Central memory CD8-positive, alpha-beta T cell (primary cell): Measurements from ENCODE around the gene PGAM2.

Source experiments
- ATAC-seq: fragments of 150-1000 bp; cut with Tn5 transposase; replicated peaks from 2 replicates; pipeline ENCODE4 v1.10.0; 2022; ENCODE audit warnings: mild to moderate bottlenecking, moderate FRiP score, moderate number of reproducible peaks; ENCODE audit not compliant: poor library complexity, severe bottlenecking; ENCODE audit errors: extremely low read depth
- DNase-seq, 2 donors: peaks; one replicate each; pipeline ENCODE4 v3.0.0; 2021; ENCODE audit warnings: low spot score in 2 of 2
- H3K27ac Mint-ChIP-seq: one replicate; pipeline ENCODE4 v1.8.0; 2022; ENCODE audit warnings: low read depth, mild to moderate bottlenecking, moderate library complexity, mixed read lengths
- H3K27me3 Mint-ChIP-seq: one replicate; pipeline ENCODE4 v1.8.0; 2022; ENCODE audit warnings: mixed read lengths
- H3K36me3 Mint-ChIP-seq: one replicate; pipeline ENCODE4 v1.8.0; 2022; ENCODE audit warnings: mild to moderate bottlenecking, moderate library complexity, mixed read lengths; ENCODE audit not compliant: insufficient read depth
- H3K4me1 Mint-ChIP-seq: one replicate; pipeline ENCODE4 v1.8.0; 2022; ENCODE audit warnings: mixed read lengths
- H3K4me3 Mint-ChIP-seq: one replicate; pipeline ENCODE4 v1.8.0; 2022; ENCODE audit warnings: mild to moderate bottlenecking, moderate library complexity, mixed read lengths
- H3K9me3 Mint-ChIP-seq: one replicate; pipeline ENCODE4 v1.8.0; 2022; ENCODE audit warnings: mixed read lengths

Gene PGAM2

GRCh38 chr7:44064791-44065430 lies 456 bp downstream of the PGAM2 start:
- H3K9me3 Mint-ChIP-seq, result no peaks in the 10 kb centered on the region
- ATAC-seq, result no peak
- DNase-seq, result no peak
- H3K4me3 Mint-ChIP-seq, result no peak overlapping the region
- H3K27me3 Mint-ChIP-seq, result no peaks in the 10 kb centered on the region
- peak overlapping the region; percentile 74 for H3K27ac Mint-ChIP-seq
- peaks cover 30% of the 10 kb centered on the region for H3K4me1 Mint-ChIP-seq
- H3K36me3 Mint-ChIP-seq, result peaks cover 6% of the 10 kb centered on the region

GRCh38 chr7:44063894-44064651 lies 1.3 kb downstream of the PGAM2 start:
- Mint-ChIP-seq H3K4me3 (no peak overlapping the region), H3K36me3 (peaks cover 8% of the 10 kb centered on the region), H3K9me3 (no peaks in the 10 kb centered on the region), H3K27me3 (no peaks in the 10 kb centered on the region), H3K27ac (no peak overlapping the region), H3K4me1 (peaks cover 32% of the 10 kb centered on the region)
- ATAC-seq (no peak), DNase-seq (no peak)

GRCh38 chr7:44063547-44063893 lies 1.8 kb downstream of the PGAM2 start:
- Mint-ChIP-seq H3K27ac (no peak overlapping the region), H3K4me3 (no peak overlapping the region), H3K4me1 (peaks cover 33% of the 10 kb centered on the region), H3K27me3 (no peaks in the 10 kb centered on the region), H3K9me3 (no peaks in the 10 kb centered on the region), H3K36me3 (peaks cover 12% of the 10 kb centered on the region)
- no peak for DNase-seq
- no peak for ATAC-seq

- no peak for ATAC-seq
- Mint-ChIP-seq H3K4me3 (no peak overlapping the region), H3K4me1 (peaks cover 31% of the 10 kb centered on the region), H3K36me3 (peaks cover 16% of the 10 kb centered on the region), H3K27ac (no peak overlapping the region), H3K27me3 (no peaks in the 10 kb centered on the region), H3K9me3 (no peaks in the 10 kb centered on the region)
- no peak for DNase-seq
Measured at GRCh38 chr7:44062903-44063295, 2.5 kb downstream of the PGAM2 start.

GRCh38 chr7:44062180-44062902 lies 3.0 kb downstream of the PGAM2 start:
- Mint-ChIP-seq H3K27me3 (no peaks in the 10 kb centered on the region), H3K36me3 (peaks cover 20% of the 10 kb centered on the region), H3K9me3 (no peaks in the 10 kb centered on the region), H3K4me3 (no peak overlapping the region), H3K4me1 (peaks cover 31% of the 10 kb centered on the region), H3K27ac (no peak overlapping the region)
- no peak for DNase-seq
- ATAC-seq, result no peak

GRCh38 chr7:44061645-44062179 lies 3.7 kb downstream of the PGAM2 start:
- no peak overlapping the region for H3K27ac Mint-ChIP-seq

GRCh38 chr7:44060948-44061644 lies 4.3 kb downstream of the PGAM2 start:
- H3K4me3 Mint-ChIP-seq, result no peak overlapping the region
- H3K9me3 Mint-ChIP-seq, result no peaks in the 10 kb centered on the region
- DNase-seq (no peak), ATAC-seq (no peak)
- H3K27ac Mint-ChIP-seq, result no peak overlapping the region
- no peaks in the 10 kb centered on the region for H3K27me3 Mint-ChIP-seq
- H3K4me1 Mint-ChIP-seq, result peaks cover 29% of the 10 kb centered on the region
- H3K36me3 Mint-ChIP-seq, result peaks cover 27% of the 10 kb centered on the region

More at GRCh38 chr7:44061645-44062179, 3.7 kb downstream of the PGAM2 start:
- Mint-ChIP-seq H3K4me3 (no peak overlapping the region), H3K27me3 (no peaks in the 10 kb centered on the region), H3K4me1 (peaks cover 27% of the 10 kb centered on the region), H3K36me3 (peaks cover 24% of the 10 kb centered on the region), H3K9me3 (no peaks in the 10 kb centered on the region)
- DNase-seq (no peak), ATAC-seq (no peak)

- Mint-ChIP-seq H3K36me3 (peaks cover 32% of the 10 kb centered on the region), H3K27me3 (no peaks in the 10 kb centered on the region), H3K27ac (no peak overlapping the region), H3K4me1 (peaks cover 25% of the 10 kb centered on the region), H3K4me3 (no peak overlapping the region), H3K9me3 (no peaks in the 10 kb centered on the region)
- no peak for DNase-seq
- no peak for ATAC-seq
Measured at GRCh38 chr7:44060091-44060947, 5.0 kb downstream of the PGAM2 start.

GRCh38 chr7:44059219-44060090 lies 5.9 kb downstream of the PGAM2 start:
- ATAC-seq, result no peak
- Mint-ChIP-seq H3K27me3 (no peaks in the 10 kb centered on the region), H3K27ac (no peak overlapping the region), H3K4me1 (peaks cover 27% of the 10 kb centered on the region), H3K4me3 (no peak overlapping the region), H3K9me3 (no peaks in the 10 kb centered on the region), H3K36me3 (peaks cover 37% of the 10 kb centered on the region)
- DNase-seq, result no peak

GRCh38 chr7:44058759-44059218 lies 6.6 kb downstream of the PGAM2 start:
- no peaks in the 10 kb centered on the region for H3K27me3 Mint-ChIP-seq
- ATAC-seq (no peak), DNase-seq (no peak)
- no peak overlapping the region for H3K4me3 Mint-ChIP-seq
- H3K4me1 Mint-ChIP-seq, result peaks cover 27% of the 10 kb centered on the region
- H3K9me3 Mint-ChIP-seq, result no peaks in the 10 kb centered on the region
- H3K36me3 Mint-ChIP-seq, result peaks cover 42% of the 10 kb centered on the region
- no peak overlapping the region for H3K27ac Mint-ChIP-seq
